Smooth muscle cell (in vitro differentiated cells): ENCODE data around the gene PIKFYVE. TPM values are rescaled to one million over a fixed set of nuclear protein-coding genes. Genes with fewer than 3 reads are reported as not detected.

Source experiments
- DNase-seq: peaks from one replicate; lab custom pipeline; 2025; ENCODE audit not compliant: unreplicated experiment; lab: John Stamatoyannopoulos, UW
- H2AFZ ChIP-seq: fragments of 200-600 bp; sonication (generic); 2 replicates; pipeline ENCODE4 v1.6.0; 2016; ENCODE audit warnings: antibody characterized with exemption, low read depth, mild to moderate bottlenecking
- H3F3A ChIP-seq: fragments of 200-600 bp; sonication (generic); 2 replicates; pipeline ENCODE4 v1.6.0; 2017; ENCODE audit warnings: antibody characterized with exemption, low read depth
- H3K27ac ChIP-seq: fragments of 200-600 bp; sonication (generic); 2 replicates; pipeline ENCODE4 v1.5.1; 2016; ENCODE audit warnings: low read depth, mild to moderate bottlenecking
- H3K27me3 ChIP-seq: fragments of 200-600 bp; sonication (generic); 2 replicates; pipeline ENCODE4 v1.6.1; 2016; ENCODE audit warnings: low read depth, mild to moderate bottlenecking
- H3K36me3 ChIP-seq: fragments of 200-600 bp; sonication (generic); 2 replicates; pipeline ENCODE4 v1.5.1; 2016; ENCODE audit warnings: low read depth
- H3K4me1 ChIP-seq: fragments of 200-600 bp; sonication (generic); 2 replicates; pipeline ENCODE4 v1.5.1; 2016; ENCODE audit warnings: low read depth
- H3K4me2 ChIP-seq: fragments of 200-600 bp; sonication (generic); 2 replicates; pipeline ENCODE4 v1.6.0; 2016; ENCODE audit warnings: mild to moderate bottlenecking
- H3K4me3 ChIP-seq: fragments of 200-600 bp; sonication (generic); 2 replicates; pipeline ENCODE4 v1.5.1; 2016; ENCODE audit warnings: mild to moderate bottlenecking
- H3K79me2 ChIP-seq: fragments of 200-600 bp; sonication (generic); 2 replicates; pipeline ENCODE4 v1.6.0; 2016; ENCODE audit warnings: low read depth, mild to moderate bottlenecking
- H3K9ac ChIP-seq: fragments of 200-600 bp; sonication (generic); 2 replicates; pipeline ENCODE4 v1.6.0; 2016; ENCODE audit warnings: low read depth
- H3K9me3 ChIP-seq: fragments of 200-600 bp; sonication (generic); replicated peaks from 2 replicates; pipeline ENCODE4 v1.5.1; 2016; ENCODE audit warnings: low read depth
- H4K20me1 ChIP-seq: fragments of 200-600 bp; sonication (generic); 2 replicates; pipeline ENCODE4 v1.6.0; 2016; ENCODE audit warnings: low read depth
- CTCF ChIP-seq: fragments of 200-600 bp; sonication (generic); IDR thresholded peaks from 2 replicates; pipeline ENCODE4 v1.5.1; 2017; ENCODE audit warnings: borderline replicate concordance, mild to moderate bottlenecking, antibody characterized with exemption; ENCODE audit not compliant: insufficient read depth, poor library complexity, severe bottlenecking
- WGBS: methylation state at CpG from one replicate; pipeline ENCODE4 v1.1.7; 2016; ENCODE audit warnings: low lambda C conversion rate; 5-methylcytosine and 5-hydroxymethylcytosine counted together
- polyA plus RNA-seq: library from polyadenylated mRNA; unstranded; fragments of >200 nt; fragmentation: Nextera tagmentation; extraction: Ambion mirVana; gene quantifications from 2 replicates; pipeline ENCODE4 v1.2.1, GENCODE V29; 2016
- total RNA-seq: library from RNA; depleted of rRNA; stranded (reverse); fragments of >200 nt; gene quantifications from 2 replicates; pipeline ENCODE4 v1.2.3, GENCODE V29; 2014

Gene PIKFYVE
- total and polyA plus RNA-seq, 2 experiments from 2014 or later: 4.9 to 29.5 TPM

- H3K9me3 ChIP-seq: no peaks in the 10 kb centered on the region
- H3F3A ChIP-seq: no peaks in the 10 kb centered on the region
- no peaks in the 10 kb centered on the region for H3K27me3 ChIP-seq
- no peak overlapping the region for H3K4me3 ChIP-seq
- H3K79me2 ChIP-seq: peaks cover 27% of the 10 kb centered on the region
- no peak for DNase-seq
- peaks cover 49% of the 10 kb centered on the region for H3K36me3 ChIP-seq
- no peak overlapping the region for H3K27ac ChIP-seq
- H3K4me1 ChIP-seq: no peaks in the 10 kb centered on the region
- H4K20me1 ChIP-seq: peaks cover 41% of the 10 kb centered on the region
- no peak overlapping the region for H2AFZ ChIP-seq
- WGBS: 72% methylated on average over 3 of the region's 3 CpGs
- H3K4me2 ChIP-seq: no peak overlapping the region
- no peak overlapping the region for H3K9ac ChIP-seq
- TF ChIP-seq CTCF: no peak
Observed at GRCh38 chr2:208280933-208281332, 14.9 kb downstream of the PIKFYVE start.

GRCh38 chr2:208285853-208286252, 19.8 kb downstream of the PIKFYVE start:
- Histone ChIP-seq H2AFZ (no peak overlapping the region), H3K9me3 (no peaks in the 10 kb centered on the region), H3K36me3 (peaks cover 32% of the 10 kb centered on the region), H3K79me2 (peaks cover 17% of the 10 kb centered on the region), H3K27me3 (no peaks in the 10 kb centered on the region), H3F3A (no peaks in the 10 kb centered on the region), H3K4me3 (no peak overlapping the region), H4K20me1 (peaks cover 17% of the 10 kb centered on the region), H3K4me1 (no peaks in the 10 kb centered on the region), H3K9ac (no peak overlapping the region), H3K4me2 (no peak overlapping the region), H3K27ac (no peak overlapping the region)
- DNase-seq: no peak
- WGBS: 96% methylated on average over 4 of the region's 4 CpGs
- no peak for TF ChIP-seq CTCF

GRCh38 chr2:208294482-208295024, 28.5 kb downstream of the PIKFYVE start:
- H4K20me1 ChIP-seq: peaks cover 57% of the 10 kb centered on the region
- no peak overlapping the region for H3K4me3 ChIP-seq
- H3K79me2 ChIP-seq: peaks cover 28% of the 10 kb centered on the region
- peaks cover 21% of the 10 kb centered on the region for H3K36me3 ChIP-seq
- H3K4me1 ChIP-seq: no peaks in the 10 kb centered on the region
- 93% methylated on average over 4 of the region's 4 CpGs for WGBS
- no peaks in the 10 kb centered on the region for H3K9me3 ChIP-seq
- no peak for DNase-seq
- no peak for TF ChIP-seq CTCF
- H3F3A ChIP-seq: no peaks in the 10 kb centered on the region
- no peaks in the 10 kb centered on the region for H3K27me3 ChIP-seq
- H2AFZ ChIP-seq: no peak overlapping the region
- H3K4me2 ChIP-seq: no peak overlapping the region
- no peak overlapping the region for H3K27ac ChIP-seq
- no peak overlapping the region for H3K9ac ChIP-seq

- TF ChIP-seq CTCF: no peak
- peaks cover 24% of the 10 kb centered on the region for H3K79me2 ChIP-seq
- H3K9ac ChIP-seq: no peak overlapping the region
- DNase-seq: no peak
- no peak overlapping the region for H3K4me3 ChIP-seq
- no peak overlapping the region for H2AFZ ChIP-seq
- H3K27ac ChIP-seq: no peak overlapping the region
- WGBS: 97% methylated on average over 4 of the region's 4 CpGs
- no peaks in the 10 kb centered on the region for H3F3A ChIP-seq
- H3K36me3 ChIP-seq: peaks cover 9% of the 10 kb centered on the region
- H3K27me3 ChIP-seq: no peaks in the 10 kb centered on the region
- H4K20me1 ChIP-seq: peaks cover 56% of the 10 kb centered on the region
- no peaks in the 10 kb centered on the region for H3K9me3 ChIP-seq
- H3K4me1 ChIP-seq: no peaks in the 10 kb centered on the region
- H3K4me2 ChIP-seq: no peak overlapping the region
Observed at GRCh38 chr2:208295834-208296233, 29.8 kb downstream of the PIKFYVE start.
